LHCN-M2 (cell line): Measurements from ENCODE around the gene CCL4. TPM values are rescaled to one million over a fixed set of nuclear protein-coding genes. Genes with fewer than 3 reads are reported as not detected.
"Not testable (repeated sequence)": the region's sequence is repeated elsewhere in the genome, so short reads cannot be mapped to it uniquely, and the experiment has no call there.

Experiments
- DNase-seq: peaks from one replicate; pipeline ENCODE4 v3.0.0-alpha.2; 2012; ENCODE audit warnings: low read depth
- polyA plus RNA-seq: library from polyadenylated mRNA; unstranded; fragments of >200 nt; gene quantifications from one replicate; pipeline ENCODE4 v1.2.1, GENCODE V29; 2012; ENCODE audit warnings: missing spikeins
- total RNA-seq: library from RNA; depleted of rRNA; stranded (reverse); fragments of >200 nt; gene quantifications from 2 replicates; pipeline ENCODE4 v1.2.3, GENCODE V29; 2014; rRNA removed

The CCL4 gene
- total RNA-seq = not detected in 2 replicates
- polyA plus RNA-seq = not detected

DNA sequence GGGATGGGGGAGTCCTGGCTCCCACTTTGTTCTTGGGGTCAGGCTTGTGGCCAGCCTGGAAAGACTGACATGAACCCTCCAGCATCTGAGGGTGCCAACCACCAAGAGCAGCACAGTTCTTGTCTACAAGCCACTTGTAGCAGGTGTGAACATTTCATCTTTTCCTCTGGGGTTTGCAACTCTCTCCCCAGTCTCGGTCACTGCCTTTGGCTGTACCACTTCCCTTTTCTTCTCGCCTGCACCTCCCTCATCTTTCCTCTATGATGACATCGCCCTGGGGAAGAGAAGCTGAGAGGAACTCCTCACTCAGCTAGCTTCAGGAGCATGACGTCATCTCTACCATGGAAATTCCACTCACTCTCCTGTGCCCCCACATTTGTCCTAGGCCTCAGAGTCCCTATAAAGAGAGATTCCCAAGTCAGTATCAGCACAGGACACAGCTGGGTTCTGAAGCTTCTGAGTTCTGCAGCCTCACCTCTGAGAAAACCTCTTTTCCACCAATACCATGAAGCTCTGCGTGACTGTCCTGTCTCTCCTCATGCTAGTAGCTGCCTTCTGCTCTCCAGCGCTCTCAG, at the start of gene CCL4:
Gene CCL4, plus strand, starts transcription at position 427 of the 575 bp plus-strand sequence. Its CDS starts 79 bp downstream, at position 506.
- not testable (repeated sequence) for DNase-seq

DNA sequence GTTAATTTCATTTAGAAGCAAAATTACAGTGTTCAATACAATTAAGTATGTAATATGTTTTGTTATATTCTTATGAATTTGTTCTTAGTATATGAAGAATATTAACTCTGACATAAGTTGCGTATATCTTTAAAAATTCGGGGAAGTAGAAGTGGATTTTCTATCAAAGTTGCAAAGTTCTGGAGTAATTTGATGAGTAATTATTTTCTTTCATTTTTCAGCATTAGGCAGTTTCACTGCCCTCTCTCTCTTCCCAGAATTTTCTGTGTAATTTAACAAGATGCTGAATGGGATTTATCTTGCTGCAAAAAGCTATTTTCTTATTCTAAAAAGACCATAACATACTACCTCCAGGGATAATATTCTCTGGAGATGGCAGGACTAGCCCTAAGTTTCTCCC, 48.5 kb upstream of the CCL4 start:
- no peak for DNase-seq

DNA sequence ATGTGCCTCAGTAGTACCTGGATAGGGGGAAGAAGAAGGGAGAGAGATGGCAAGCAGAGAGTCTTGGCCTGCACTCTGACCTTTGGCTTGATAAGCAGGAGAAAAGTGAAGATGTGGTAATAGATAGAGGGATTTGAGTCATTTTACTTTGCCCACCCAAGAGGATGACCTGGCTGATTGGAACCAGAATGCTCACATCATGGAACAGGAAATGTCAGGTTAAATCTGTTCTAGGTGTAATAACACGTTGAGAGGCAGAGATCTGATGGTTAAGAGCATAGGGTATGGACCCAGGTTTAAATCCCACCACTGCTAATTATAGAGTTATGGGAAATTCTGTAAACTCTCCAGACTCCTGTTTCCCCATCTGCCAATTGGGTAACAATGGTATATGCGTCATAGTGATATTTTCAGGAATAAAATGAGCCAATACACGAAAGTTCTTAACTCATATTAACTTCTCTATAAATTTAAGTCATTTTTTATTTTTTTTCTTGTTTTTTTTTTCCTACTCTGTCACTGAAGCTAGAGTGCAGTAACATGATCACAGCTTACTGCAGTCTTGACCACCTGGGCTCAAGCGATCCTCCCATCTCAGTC, 47.6 kb upstream of the CCL4 start:
- no peak for DNase-seq

DNA sequence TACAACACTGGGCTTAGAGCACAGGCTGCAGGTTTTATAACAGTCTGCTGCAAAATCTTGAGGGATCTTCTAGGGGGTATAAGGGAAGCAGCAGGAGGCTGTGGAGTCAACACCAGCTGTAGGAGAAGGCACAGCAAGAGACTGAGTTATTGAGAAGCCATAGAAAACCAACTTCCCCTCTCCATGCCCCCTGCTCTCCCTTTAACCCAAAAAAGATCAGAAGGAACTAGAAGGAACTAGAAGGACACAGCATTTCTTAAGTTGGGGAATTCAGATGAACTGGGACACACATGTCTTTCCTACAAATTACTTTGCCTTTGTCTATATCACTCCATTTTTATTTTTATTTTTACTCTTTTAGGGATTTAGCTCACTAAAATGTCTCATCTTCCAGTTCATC, 45.7 kb upstream of the CCL4 start:
- DNase-seq = no peak

DNA sequence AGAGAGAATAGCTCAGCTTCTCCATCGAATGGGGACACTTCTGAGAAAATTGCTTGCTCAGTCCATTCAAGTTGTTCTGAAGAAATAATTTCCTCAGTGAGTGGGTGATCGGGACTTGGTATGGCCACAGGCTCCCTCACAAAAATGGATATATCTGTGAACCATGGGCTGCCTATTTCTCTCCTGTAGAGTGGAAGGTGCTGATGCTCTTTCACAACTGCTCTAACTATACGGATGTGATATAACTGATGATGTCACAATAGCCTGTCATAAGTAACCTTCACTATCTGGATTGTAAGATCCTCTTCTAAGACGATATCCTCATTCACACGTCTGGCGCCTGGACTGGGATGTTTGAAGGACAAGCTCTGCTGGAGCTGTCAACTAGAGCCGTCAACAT, 44.2 kb upstream of the CCL4 start:
- no peak for DNase-seq

DNA sequence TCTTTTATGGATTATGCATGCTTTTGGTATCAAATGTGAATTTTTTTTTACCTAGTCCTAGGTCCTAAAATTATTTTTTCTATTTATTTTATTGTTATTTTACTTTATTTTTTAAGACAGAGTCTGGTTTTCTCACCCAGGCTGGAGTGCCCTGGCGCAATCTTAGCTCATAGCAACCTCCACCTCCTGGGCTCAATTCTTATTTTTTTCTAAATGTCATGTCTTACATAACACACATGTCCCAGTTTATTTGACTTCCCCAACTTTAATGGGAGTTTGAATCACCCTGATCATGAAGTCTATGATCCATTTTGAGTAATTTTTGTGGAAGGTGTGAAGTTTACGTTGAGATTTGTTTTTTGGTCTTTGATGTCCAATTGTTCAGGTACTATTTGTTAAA, 42.8 kb upstream of the CCL4 start:
- DNase-seq = no peak

DNA sequence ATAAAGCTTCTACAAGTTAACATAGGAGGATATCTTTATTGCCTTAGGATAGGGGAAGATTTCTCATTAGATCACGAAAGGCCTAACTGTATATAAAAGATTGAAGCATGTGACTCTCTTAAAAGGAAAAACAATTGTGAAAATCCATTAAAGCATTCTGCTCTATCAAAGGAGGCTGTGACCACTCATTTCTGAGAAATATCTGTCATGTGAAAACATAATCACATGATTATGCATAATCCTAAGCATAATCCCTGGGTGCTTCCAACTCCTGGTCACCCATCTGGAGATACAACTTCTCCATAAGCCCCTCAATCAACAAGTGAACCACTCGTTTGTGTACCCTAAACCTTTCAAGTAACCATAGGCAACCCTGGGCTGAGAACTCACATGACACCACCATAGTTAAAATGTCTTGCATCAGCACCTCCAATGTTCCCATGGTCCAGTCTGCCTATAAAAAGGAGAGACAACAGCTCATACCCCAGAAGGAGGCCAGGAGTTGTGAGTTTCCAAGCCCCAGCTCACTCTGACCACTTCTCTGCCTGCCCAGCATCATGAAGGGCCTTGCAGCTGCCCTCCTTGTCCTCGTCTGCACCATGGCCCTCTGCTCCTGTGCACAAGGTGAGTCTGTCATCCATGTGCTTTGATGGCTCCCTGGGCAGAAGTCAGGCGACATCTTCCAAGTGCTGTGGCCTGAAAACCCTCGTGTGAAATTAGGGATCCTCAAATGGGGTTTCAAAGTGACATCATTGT, 39.7 kb upstream of the CCL4 start, which contains the start of gene CCL18:
Gene CCL18, plus strand, starts transcription at position 487 of the 756 bp plus-strand sequence. Its CDS starts 71 bp downstream, at position 558.
- no peak for DNase-seq

DNA sequence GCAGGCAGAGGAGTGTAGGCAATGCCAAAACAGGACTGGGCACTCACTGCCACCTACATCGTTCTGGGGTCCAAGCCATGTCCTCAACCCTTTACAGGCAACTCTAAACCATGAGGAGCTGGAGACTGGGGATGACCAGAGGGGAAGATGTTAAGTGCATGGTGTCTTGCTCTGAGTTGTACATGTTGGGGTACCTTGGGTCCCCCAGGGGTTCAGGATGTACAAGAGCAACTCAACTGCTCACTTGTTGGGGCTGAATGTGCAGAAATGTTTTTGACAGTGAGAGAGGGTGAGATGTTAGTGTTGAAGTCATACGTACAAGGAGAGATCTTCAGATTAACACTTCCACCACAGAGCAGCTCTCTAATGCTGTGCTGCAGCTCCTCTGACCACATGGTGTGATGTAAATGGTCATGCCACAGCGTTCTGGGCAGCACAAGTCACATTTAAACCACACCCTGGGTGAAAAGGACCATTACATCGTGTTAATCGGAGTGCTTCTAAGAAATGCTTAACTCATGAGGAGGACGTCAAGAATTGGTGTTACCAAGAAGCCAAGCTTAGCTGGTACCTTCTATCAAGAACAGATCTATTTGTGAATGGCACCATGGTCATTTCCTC, 37.2 kb upstream of the CCL4 start:
- no peak for DNase-seq

DNA sequence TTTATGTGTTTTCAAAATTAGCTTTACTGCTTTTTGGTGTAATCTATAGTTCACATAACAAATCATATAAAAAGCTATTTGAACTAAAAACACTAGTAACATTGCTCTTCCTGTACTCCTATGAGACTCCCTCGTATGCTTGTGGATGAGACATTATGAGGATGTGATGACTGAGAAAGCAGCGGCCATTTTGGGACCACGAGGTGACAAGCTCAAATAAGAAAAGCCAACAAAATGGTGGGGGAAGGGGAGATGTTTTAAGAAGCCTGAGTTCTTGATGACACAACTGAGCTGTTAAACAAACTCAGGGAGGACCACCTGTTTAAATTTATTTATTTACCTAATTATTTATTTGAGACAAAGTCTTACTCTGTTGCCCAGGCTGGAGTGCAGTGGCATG, 35.1 kb upstream of the CCL4 start:
- no peak for DNase-seq

DNA sequence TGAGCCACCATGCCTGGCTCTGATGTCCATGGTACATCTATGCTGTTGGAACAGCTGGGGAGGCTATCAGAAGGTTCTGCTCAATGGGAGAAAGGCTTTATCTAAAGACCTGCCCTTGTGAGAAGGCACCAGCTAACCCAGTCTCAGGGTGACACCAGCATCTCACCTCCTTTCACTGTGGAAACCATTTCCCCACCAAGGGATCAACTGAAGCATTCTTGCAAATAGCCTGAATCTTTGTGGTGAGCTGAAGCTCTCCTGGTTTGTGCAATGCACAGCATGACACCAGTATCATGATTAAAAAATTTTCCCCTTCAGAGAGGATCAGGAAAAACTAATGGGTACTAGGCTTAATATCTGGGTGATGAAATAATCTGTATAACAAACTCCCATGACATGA, 34.5 kb upstream of the CCL4 start:
- DNase-seq = no peak

DNA sequence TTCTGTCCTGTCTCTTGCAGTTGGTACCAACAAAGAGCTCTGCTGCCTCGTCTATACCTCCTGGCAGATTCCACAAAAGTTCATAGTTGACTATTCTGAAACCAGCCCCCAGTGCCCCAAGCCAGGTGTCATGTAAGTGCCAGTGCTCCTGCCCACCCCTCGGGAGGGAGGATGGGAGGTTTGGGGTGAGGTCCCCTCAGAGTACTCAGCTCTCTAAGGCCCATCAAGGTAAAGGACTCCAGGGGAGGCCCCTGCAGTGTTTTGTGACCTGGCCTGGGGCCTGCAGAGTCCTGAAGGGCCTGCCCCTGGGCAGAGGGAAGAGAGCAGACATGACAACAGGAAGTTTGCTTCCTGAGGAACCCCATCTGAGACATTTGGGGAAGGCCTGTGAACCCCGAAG, 33.2 kb upstream of the CCL4 start:
- DNase-seq = no peak

DNA sequence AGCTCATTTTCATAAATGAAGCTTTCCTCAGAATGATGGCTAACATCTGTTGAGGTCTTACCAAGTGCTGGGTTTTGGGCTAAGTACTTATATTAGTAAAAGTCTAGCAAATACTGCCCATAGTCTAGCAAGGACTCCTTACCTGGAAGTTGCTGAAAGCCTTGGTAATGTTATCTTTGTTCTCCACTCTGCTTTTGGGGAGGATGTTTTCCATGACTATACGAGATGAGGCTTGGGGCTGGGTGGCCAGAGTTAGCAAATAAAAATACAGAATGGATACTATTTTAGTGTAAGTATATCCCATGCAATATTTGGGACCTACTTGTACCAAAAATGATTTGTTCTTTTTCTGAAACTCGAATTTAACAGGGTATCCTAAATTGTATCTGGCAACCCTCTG, 31.9 kb upstream of the CCL4 start:
- no peak for DNase-seq

DNA sequence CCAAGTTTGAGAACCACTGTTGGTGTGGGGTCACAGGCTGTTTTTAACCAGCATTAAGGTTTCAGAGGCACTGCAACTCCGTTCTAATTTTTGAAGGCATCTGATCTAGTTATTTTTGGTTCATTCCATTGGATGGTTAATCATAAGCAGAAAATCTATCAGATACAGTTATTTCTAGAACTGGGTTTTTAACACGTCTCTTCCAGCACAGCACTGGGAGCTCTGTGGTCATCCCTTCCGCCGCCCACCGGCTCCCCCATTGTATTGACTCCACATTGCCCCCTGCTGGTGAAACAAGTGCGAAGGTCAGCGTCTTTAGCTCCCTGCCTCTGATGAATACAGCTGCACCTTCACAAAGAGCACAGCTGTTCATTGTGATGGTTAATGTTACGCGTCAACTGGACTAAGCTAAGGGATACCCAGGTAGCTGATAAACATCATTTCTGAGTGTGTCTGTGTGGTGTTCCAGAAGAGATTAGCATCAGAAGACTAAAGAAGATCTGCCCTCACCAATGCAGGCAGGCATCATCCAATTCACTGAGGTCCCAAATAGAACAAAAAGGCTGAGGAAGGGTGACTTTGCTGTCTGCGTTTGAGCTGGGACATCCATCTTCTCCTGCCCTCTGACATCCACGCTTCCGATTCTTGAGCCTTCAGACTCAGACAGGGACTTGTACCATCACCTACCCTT, 31.1 kb upstream of the CCL4 start:
- DNase-seq = peak; percentile 43

DNA sequence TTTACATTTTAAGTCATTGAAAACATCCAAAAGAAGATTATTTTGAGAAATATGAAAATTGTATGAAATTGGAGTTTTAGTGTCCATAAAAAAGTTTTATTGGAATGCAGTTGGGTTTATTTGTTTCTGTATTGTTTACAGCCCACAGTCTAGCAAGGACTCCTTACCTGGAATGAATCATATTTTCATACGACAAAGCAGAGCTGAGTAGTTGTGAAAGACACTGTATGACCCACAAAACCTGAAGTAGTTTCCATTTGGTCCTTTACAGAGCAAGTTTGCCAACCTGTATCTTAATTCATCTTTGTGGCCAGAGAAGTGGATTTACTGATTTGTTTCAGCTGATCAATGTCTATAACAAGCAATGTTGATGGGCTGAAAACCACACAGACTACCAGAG, 29.3 kb upstream of the CCL4 start:
- DNase-seq = no peak

DNA sequence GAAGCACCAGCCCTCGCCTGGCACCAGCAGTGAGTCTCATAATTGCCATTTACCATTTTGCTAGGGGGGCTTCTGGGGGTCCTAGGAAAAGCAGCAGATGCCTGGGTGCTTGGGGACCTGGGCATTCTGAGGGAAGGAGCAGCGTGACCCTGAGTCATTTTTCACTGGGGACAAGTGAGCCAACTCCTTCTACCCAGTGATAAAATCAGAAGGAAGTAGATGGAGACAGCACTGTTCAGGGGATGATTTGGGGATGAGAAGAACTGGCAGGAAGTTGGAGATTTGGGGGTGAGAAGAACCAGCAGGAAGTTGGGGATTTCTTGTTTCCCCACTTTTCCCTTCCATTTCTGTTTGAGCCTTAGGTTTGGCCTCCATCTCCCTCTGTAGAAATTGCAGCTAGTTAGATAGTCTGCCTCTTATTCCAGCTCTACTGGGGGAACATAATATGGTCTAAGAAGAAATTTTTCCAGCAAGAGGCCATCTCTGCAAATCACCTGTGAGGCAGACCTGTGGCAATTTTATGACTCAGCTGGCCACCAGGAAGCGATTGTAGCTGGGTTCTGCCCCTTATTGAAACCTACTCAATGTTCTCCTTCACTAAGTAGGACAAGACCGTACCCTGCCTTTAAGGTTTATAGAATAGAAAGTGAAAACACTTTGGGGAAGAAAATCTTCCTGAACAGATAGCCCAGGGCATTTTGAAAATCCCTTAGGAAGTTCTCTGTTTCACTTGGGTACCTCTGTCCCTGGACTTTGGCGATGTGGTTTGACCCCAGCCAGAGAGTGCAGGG, 21.8 kb upstream of the CCL4 start:
- DNase-seq = not testable (repeated sequence)

DNA sequence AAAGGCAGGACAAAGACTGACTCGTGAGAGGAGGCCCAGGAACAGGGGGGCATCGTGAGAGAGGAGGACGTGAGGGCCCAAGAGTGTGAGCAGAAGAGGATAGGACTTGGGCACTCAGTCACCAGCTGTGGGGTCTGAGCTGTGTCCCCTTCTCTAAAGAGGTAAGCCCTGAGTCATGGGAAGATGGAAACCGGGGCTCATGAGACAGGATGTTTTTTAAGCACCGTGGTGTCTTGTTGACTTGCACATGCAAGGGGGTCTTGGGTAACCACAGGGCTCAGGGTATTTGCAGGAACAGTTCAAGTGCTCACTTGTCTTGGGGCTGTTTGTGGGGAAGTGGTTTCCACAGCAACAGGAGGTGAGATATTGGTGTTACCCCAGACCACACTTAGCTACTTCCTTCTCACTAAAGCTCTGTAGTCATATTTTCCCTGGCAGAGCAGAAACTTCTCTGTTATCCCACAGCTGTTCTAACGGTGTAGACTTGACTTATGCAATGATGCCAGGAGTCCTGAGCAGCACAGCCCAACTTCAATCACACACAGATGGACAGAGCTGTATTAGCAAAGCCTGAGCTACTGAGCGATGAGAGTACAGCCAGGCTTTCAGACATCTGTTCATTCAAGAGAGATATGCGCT, 21.0 kb upstream of the CCL4 start:
- DNase-seq = peak; percentile 10

DNA sequence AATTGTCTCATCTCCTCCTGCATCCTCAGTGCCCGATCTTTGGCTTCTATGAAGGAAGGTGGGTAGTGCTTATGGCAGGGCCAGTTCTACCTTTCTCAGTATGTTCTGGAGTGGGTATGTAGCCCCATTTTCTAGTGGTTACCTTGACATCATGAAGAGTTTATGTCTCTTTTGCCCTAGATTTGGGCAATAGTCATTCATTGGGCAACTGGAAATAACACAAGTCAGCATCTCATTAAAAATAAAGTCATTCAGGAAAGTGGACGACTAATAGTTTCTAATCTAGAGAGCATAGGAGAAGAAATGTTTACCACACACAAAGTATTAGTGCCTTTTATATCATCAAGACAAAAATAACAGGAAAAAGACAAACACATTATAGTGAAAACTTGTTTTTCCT, 19.9 kb upstream of the CCL4 start:
- not testable (repeated sequence) for DNase-seq

DNA sequence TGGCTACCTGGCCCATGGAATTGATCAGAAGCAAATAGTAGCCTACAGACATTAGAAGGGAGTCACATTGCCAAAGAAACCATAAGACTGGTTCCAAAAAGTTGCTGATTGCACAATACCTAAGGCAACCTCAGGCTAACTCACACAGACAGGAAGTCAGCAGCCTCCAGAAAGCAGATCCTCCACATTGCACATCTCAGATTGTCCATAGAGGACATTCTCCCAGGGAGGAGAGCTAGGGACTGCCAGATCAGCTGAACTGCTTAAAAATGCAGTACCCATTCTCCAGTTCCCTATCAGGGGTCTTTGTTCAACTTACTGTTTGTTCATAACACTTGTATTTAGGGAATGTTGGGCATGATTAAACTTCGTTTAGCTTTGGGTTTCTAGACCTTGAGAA, 17.9 kb upstream of the CCL4 start:
- no peak for DNase-seq

DNA sequence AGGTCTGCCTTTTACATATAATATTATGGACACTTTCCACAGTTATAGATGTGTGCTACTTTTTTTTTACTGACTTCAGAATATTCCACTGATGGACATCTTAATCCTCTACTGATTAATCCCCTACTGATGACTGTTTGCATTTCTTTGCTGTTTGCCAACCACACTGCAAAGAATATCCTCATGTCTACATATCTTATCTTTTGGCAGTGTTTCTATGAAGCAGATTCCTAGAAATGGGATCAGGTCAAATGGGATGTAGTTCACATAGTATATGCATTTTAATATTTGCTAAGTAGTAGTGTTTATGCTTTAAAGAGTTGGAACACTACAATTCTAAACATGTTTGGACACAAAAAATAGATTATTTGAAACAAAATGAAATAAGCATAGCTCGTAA, 16.8 kb upstream of the CCL4 start:
- no peak for DNase-seq

DNA sequence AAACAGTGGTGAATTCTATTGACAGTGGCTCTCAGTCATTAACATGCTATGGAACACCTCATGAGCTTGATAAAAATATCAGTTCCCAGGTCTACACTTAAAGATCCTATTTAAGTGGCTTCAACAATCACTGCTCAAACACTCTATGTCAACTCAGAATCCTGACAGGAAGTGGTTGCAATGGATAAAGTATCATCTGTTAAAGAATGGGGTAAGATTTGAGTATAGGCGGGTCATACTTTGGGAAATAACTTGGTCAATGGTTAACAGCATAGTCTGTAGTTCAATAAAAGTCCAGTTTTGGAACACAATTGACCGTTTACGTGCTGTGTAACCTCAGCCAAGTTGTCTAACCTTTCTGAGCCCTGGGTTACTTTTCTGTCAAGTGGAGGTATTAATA, 16.2 kb upstream of the CCL4 start:
- DNase-seq = not testable (repeated sequence)
